Measurements from ENCODE around the gene KIAA1671.

Gene KIAA1671

GRCh38 chr22:25143156-25144076 is 190.9 kb downstream of the KIAA1671 start:
- no peak for DNase-seq (ENCODE audit: low read depth in 3 of 3)

DNA sequence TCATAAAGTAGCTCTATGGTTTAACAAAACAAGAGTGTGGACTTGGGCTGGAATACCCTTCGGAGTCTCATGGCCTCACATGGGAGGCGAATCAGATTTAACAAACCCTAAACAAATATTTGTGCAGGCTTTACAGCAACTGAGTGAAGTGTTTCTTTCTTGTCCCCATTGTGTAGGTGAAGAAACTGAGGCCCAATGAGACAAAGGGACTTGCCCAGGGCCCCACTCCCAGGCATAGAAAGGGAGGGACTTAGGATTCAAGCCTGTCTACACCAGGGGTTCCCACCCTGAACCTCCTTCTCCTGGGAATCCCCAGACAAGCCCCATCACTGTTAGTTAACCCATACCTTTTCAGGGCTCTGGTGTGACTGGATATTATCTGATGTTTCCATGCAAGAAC is 192.0 kb downstream of the KIAA1671 start:
- no peak for DNase-seq (ENCODE audit: low read depth in 3 of 3)

DNA sequence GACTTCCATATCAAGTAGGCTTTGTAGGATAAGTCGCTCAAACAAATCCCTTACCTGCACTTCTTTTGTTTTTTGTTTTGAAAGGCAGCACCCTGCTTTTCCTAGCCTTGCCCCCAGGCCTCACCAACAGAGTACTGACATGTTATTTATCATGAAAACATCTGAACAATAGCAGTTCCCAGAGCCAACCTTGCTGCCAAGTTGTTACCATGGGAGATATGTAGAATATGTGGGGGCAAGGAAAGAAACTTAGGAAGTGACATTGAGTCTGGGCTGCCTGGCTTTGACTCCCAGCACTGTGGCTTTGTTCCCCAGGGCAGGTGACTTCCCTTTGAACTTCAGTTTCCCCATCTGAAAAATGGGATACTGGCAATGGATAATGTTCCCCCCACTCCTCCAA is 193.8 kb downstream of the KIAA1671 start:
- no peak for DNase-seq (ENCODE audit: low read depth in 3 of 3)

DNA sequence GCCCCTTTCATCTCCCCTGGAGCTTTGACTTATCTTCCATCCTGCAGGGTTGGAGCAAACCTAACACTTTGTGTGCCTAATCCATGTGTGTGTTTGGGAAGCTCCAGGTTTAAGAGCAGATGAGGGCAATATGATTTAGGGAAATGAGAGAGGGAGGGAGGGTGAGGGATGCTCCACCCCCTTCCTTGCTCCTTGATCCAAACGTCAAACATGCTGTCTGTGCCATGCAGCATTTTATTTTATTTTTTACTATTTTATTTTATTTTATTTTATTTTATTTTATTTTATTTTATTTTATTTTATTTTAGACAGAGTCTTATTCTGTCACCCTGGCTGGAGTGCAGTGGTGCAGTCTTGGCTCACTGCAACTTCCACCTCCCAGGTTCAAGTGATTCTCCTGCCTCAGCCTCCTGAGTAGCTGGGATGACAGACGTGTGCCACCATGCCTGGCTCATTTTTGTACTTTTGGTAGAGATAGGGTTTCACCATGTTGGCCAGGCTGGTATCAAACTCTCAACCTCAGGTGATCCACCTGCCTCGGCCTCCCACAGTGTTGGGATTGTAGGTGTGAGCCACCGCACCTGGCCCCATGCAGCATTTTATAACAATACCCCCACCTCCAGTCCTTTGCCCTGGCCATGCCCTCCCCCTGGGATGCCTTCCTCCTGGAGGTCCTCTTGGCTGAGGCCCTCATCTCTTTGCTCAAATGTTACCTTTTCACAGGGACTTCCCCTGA is 194.6 kb downstream of the KIAA1671 start:
- no peak for DNase-seq (ENCODE audit: low read depth in 3 of 3)

GRCh38 chr22:25147642-25147928 is 195.1 kb downstream of the KIAA1671 start:
- DNase-seq (ENCODE audit: low read depth in 3 of 3) = no peak

GRCh38 chr22:25148149-25148691 is 195.7 kb downstream of the KIAA1671 start:
- DNase-seq (ENCODE audit: low read depth in 3 of 3) = no peak

DNA sequence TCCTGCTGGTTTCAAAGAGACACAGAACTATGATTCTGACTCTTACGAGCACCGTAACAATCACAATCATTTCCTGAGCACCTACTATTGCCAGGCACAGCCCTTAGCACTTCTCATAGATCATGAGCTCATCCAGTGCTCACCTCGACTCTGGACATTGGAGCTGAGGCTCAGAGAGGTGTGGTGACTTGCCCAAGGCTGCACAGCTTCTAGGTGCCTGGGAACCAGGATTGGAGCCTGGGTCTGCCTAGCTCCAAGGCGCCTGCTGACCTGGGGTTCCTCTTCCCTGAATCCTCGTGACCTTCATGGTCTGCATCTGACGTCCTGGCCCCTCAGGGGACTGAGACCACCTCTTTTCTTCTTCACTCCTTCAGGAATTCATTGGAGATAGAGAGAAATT is 196.5 kb downstream of the KIAA1671 start:
- DNase-seq (ENCODE audit: low read depth in 3 of 3) = no peak

DNA sequence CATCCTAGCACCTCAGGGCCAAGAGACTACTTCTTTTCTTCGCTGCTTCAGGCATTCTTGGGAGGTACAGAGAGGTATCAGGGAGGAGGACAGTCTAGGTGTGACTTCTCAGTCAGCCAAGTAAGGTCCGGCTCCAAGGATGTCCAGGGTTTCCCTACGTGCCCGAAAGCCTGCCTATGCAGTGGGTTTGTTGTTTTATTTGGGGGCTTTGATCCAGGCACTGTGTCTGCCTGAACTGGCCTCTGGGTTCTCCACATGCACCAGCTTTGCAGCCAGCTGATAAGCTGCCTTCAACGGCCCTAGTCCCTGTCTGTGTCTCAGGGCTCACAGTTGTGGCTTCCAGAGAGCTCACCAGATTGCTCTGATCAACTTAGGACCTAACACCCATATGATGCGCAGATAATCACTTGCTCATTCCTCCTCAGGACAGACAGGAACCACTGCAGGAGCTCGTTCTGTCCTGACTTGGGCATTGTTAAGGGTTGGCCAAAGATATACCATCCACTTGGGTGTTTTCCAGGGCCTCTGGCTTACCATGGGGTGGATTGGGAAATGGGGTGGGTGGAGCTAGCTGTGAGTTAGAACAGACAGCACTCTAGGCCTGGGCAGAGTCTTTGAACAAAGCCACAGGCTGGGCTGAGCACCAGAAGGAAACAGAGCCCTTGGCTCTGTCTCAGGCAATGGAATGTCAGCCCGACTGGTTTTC is 201.6 kb downstream of the KIAA1671 start:
- DNase-seq (ENCODE audit: low read depth in 3 of 3) = no peak

DNA sequence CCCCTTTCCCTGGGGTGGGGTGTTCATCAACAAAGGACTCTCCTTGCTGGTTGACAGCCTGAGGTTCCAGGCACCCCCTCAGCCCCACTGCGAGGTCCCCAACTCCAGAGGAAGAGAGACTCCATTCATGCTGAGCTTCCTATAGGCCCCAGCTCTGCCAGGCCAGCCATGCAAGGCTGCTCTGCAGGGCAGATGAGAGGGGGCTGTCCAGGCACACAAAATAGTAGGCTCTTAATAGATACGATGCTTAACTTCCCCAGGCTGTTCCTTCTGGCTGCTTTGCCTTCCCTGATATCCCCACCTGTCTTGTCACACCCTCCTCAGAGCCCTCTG is 202.1 kb downstream of the KIAA1671 start:
- no peak for DNase-seq (ENCODE audit: low read depth in 3 of 3)

DNA sequence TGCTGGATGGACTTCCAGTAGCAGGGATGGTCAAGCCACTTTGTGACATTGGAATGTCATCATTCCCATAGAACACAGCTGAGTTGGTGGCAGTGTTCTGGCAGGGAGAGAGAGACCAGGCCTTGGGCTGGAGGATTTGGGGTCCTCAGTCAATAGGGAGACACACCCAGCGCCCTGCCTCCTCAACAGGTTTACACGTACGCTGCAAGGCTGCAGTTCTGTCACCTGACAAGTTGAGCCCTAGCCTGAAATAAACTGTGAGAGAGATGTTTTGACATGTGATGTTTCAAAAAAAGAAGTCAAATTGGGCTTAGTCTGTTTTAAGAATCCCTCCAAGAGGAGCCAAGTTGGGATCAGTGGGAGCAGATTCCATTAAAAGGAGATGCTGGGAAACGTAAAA is 204.2 kb downstream of the KIAA1671 start:
- DNase-seq (ENCODE audit: low read depth in 3 of 3) = no peak

GRCh38 chr22:25159028-25159427 is 206.5 kb downstream of the KIAA1671 start:
- no peak for DNase-seq (ENCODE audit: low read depth in 3 of 3)

- DNase-seq (ENCODE audit: low read depth in 3 of 3) = no peak
These were observed 207.8 kb downstream of the KIAA1671 start for GRCh38 chr22:25160120-25160996.

- DNase-seq (ENCODE audit: low read depth in 3 of 3) = no peak
These were observed 208.8 kb downstream of the KIAA1671 start for GRCh38 chr22:25161017-25161915.

DNA sequence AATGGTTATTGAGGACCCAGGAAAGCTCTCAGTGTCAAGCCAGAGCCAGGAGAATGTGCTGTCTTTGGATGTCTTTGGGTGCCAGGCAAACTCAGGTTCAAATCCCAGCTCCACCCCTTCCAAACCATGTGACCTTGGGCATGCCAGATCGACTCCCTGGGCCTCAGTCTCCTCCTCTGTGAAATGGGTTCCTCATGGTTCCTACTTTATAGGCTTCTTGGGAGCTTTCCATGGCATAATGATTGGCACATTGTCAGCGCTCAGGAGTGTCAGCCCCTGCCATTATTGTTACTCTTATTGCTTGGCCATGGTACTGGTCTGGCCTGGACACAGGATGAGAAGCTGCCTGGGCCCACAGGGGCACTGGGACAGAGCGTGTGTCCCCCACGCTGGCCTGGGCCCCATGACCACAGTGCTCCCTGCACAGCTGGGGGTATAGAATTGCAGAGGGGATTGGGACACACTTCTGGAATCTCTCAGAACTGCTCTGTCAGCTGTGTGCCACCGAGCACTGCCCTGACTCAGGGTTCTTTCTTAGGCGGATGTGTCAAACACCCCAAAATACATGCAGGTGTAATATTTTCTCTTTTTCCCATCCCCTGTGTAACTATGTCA is 209.5 kb downstream of the KIAA1671 start:
- no peak for DNase-seq (ENCODE audit: low read depth in 3 of 3)

DNA sequence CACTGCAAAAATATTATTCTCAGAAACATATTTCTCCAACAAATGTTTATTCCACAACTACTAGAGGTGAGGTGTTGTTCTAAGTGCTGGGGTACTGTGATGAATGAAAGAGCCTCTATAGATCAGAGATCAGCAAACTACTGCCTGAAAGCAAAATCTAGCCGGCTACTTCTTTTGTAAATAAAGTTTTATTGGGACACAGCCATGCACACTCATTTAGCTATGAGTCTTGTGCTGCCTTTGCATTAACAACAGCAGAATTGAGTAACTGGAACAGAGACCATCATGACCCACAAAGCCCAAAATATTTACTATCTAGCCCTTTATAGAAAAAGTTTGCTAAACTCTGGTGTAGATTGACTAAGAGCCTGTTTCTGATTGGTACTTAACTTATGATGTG is 210.0 kb downstream of the KIAA1671 start:
- no peak for DNase-seq (ENCODE audit: low read depth in 3 of 3)

- no peak for DNase-seq (ENCODE audit: low read depth in 3 of 3)
These were observed 213.3 kb downstream of the KIAA1671 start for GRCh38 chr22:25165785-25166184.

DNA sequence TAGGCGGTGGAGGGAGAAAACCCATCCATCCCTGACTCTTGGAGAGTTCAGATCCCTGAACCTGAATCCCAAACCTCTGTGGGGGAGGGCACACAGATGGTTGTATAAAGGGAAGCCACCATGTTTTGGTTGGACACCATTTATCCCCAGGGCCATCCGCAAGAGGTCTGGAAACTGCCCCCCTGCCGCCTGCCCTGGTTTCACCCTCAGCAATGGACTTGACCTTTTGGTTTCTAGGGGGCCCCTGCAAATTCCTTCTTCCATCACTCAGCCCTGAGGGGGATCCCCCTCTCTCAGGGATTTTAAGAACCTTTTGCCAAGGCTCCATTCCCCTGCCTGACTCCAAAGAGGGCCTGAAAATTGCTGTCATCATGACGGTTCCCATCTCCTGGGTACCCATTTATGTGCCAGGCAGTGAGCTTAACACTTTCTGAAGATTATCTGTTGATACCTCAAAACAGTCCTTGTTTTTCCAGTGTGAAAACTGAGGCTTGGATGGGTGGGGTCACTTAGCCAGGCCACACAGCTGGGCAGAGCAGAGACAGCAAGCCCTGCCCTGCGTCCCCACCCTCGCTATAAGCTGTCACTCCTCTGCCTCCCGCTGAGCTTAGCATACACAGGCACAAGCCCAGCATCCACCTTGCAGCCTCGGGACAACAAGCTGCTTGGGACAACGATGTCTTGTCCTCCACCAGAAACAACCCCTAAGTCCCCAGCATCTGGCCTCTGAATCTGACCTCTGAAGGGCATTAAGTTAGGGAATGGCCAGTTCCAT is 213.9 kb downstream of the KIAA1671 start:
- no peak for DNase-seq (ENCODE audit: low read depth in 3 of 3)

DNA sequence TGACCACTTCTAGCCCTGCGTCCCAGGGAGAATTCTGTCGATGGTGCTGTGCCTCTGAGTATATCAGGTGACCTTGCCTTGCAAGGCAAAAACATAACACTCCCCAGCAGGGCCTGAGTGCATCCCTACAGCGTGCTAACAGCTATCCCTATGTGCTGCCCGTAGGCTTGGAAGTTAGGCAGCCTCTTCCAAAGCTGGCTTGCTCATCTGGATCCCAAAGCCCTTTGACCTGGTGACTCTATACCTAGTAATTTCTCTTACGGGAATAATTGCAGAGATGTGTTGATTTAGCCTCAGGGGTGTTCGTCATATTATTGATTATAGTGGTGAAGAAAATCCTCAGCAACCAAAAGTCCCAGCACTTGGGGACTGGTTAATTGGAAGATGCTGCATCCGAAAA is 214.6 kb downstream of the KIAA1671 start:
- no peak for DNase-seq (ENCODE audit: low read depth in 3 of 3)
